ENCODE results near the gene CD72.

- TF ChIP-seq, protein P1, sequence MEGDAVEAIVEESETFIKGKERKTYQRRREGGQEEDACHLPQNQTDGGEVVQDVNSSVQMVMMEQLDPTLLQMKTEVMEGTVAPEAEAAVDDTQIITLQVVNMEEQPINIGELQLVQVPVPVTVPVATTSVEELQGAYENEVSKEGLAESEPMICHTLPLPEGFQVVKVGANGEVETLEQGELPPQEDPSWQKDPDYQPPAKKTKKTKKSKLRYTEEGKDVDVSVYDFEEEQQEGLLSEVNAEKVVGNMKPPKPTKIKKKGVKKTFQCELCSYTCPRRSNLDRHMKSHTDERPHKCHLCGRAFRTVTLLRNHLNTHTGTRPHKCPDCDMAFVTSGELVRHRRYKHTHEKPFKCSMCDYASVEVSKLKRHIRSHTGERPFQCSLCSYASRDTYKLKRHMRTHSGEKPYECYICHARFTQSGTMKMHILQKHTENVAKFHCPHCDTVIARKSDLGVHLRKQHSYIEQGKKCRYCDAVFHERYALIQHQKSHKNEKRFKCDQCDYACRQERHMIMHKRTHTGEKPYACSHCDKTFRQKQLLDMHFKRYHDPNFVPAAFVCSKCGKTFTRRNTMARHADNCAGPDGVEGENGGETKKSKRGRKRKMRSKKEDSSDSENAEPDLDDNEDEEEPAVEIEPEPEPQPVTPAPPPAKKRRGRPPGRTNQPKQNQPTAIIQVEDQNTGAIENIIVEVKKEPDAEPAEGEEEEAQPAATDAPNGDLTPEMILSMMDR (IDR thresholded peaks at IDR 0.05; ENCODE audit: low read length): peak; percentile 17
- TF ChIP-seq EZH2 (optimal IDR thresholded peaks at IDR 0.05; ENCODE audit: low read depth, low read length): no peak
Measured at GRCh38 chr9:35616681-35617459, 1.3 kb downstream of the CD72 start.
